Nephron progenitor cell (in vitro differentiated cells): ENCODE data around the gene FNIP2.
"Not testable (repeated sequence)": the region's sequence is repeated elsewhere in the genome, so short reads cannot be mapped to it uniquely, and the experiment has no call there.

ENCODE experiments used
- DNase-seq: peaks from one replicate; pipeline ENCODE4 v3.0.0; 2021
- H3K27ac Mint-ChIP-seq: 2 replicates; pipeline ENCODE4 v1.8.0; 2021; ENCODE audit warnings: mild to moderate bottlenecking, moderate library complexity, mixed read lengths
- H3K27me3 Mint-ChIP-seq: 2 replicates; pipeline ENCODE4 v1.8.0; 2021; ENCODE audit warnings: mild to moderate bottlenecking, low read depth, mixed read lengths; ENCODE audit not compliant: poor library complexity
- H3K36me3 Mint-ChIP-seq: 2 replicates; pipeline ENCODE4 v1.8.0; 2021; ENCODE audit warnings: low read depth, mixed read lengths
- H3K4me1 Mint-ChIP-seq: 2 replicates; pipeline ENCODE4 v1.8.0; 2021; ENCODE audit warnings: mixed read lengths
- H3K4me3 Mint-ChIP-seq: 2 replicates; pipeline ENCODE4 v1.8.0; 2021; ENCODE audit warnings: mild to moderate bottlenecking, moderate library complexity, mixed read lengths
- H3K9me3 Mint-ChIP-seq: 2 replicates; pipeline ENCODE4 v1.8.0; 2021; ENCODE audit warnings: mild to moderate bottlenecking, moderate library complexity, mixed read lengths
- CTCF ChIP-seq: fragments of 200-600 bp; sonication (generic); IDR thresholded peaks from 2 replicates; pipeline ENCODE4 v1.5.0; 2021; ENCODE audit warnings: antibody characterized with exemption

FNIP2 gene

GRCh38 chr4:158827543-158827981 is 58.7 kb downstream of the FNIP2 start:
- Mint-ChIP-seq H3K9me3 (peaks cover 7% of the 10 kb centered on the region), H3K27me3 (no peaks in the 10 kb centered on the region), H3K27ac (no peak overlapping the region), H3K4me3 (no peak overlapping the region), H3K36me3 (peaks cover 34% of the 10 kb centered on the region), H3K4me1 (peaks cover 35% of the 10 kb centered on the region)
- no peak for TF ChIP-seq CTCF
- no peak for DNase-seq

- H3K9me3 Mint-ChIP-seq, H3K4me3 Mint-ChIP-seq, H3K27ac Mint-ChIP-seq, H3K27me3 Mint-ChIP-seq, DNase-seq: not testable (repeated sequence)
- H3K36me3 Mint-ChIP-seq, result peaks cover 38% of the 10 kb centered on the region
- peaks cover 35% of the 10 kb centered on the region for H3K4me1 Mint-ChIP-seq
Measured at GRCh38 chr4:158828151-158828550, 59.3 kb downstream of the FNIP2 start.

GRCh38 chr4:158829254-158829653 is 60.4 kb downstream of the FNIP2 start:
- TF ChIP-seq CTCF, result no peak
- Mint-ChIP-seq H3K27ac (peak overlapping the region; percentile 58), H3K36me3 (peaks cover 49% of the 10 kb centered on the region), H3K27me3 (no peaks in the 10 kb centered on the region), H3K4me3 (no peak overlapping the region), H3K9me3 (peaks cover 7% of the 10 kb centered on the region), H3K4me1 (peaks cover 42% of the 10 kb centered on the region)
- DNase-seq, result no peak

- DNase-seq, result no peak
- Mint-ChIP-seq H3K27me3 (no peaks in the 10 kb centered on the region), H3K9me3 (peaks cover 7% of the 10 kb centered on the region), H3K4me1 (peaks cover 26% of the 10 kb centered on the region), H3K27ac (no peak overlapping the region), H3K36me3 (peaks cover 60% of the 10 kb centered on the region), H3K4me3 (no peak overlapping the region)
- TF ChIP-seq CTCF, result no peak
Measured at GRCh38 chr4:158833602-158834001, 64.8 kb downstream of the FNIP2 start.

- peaks cover 3% of the 10 kb centered on the region for H3K27me3 Mint-ChIP-seq
- H3K4me1 Mint-ChIP-seq, result peaks cover 29% of the 10 kb centered on the region
- DNase-seq, result no peak
- no peak for TF ChIP-seq CTCF
- H3K36me3 Mint-ChIP-seq, result peaks cover 56% of the 10 kb centered on the region
- H3K9me3 Mint-ChIP-seq, result no peaks in the 10 kb centered on the region
- H3K27ac Mint-ChIP-seq, result peak overlapping the region; percentile 64
- H3K4me3 Mint-ChIP-seq, result no peak overlapping the region
Measured at GRCh38 chr4:158835226-158836001, 66.6 kb downstream of the FNIP2 start.

- H3K4me1 Mint-ChIP-seq, result peaks cover 29% of the 10 kb centered on the region
- peak overlapping the region; percentile 64 for H3K27ac Mint-ChIP-seq
- no peak overlapping the region for H3K4me3 Mint-ChIP-seq
- DNase-seq, result no peak
- peaks cover 53% of the 10 kb centered on the region for H3K36me3 Mint-ChIP-seq
- H3K9me3 Mint-ChIP-seq, result no peaks in the 10 kb centered on the region
- H3K27me3 Mint-ChIP-seq, result peaks cover 3% of the 10 kb centered on the region
- TF ChIP-seq CTCF, result no peak
Measured at GRCh38 chr4:158836002-158836369, 67.2 kb downstream of the FNIP2 start.
